GM19455 (cell line): ENCODE data around the gene TNS1.

Experiments
- ATAC-seq: cut with Tn5 transposase; IDR thresholded peaks from one replicate; pipeline ENCODE4 v1.9.1; 2021; ENCODE audit not compliant: unreplicated experiment

Gene TNS1

DNA sequence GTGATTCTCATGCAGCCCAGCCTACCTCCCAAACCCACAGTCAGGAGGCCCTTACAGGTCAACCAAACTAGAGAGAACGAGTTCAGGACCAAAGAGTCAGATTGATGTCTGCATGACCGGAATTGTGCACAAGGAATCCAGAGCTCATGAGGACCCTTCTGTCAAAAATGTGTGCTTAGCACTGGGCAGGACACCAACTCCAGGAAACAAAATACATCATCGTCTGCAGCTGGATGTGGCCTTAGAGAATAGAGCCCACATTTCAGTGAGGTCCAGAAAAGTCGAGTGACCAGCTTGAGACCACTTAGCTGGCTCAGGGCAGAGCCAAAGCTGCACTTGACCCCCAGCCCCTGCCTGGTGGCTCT, 3.2 kb downstream of the TNS1 start:
- no peak for ATAC-seq

DNA sequence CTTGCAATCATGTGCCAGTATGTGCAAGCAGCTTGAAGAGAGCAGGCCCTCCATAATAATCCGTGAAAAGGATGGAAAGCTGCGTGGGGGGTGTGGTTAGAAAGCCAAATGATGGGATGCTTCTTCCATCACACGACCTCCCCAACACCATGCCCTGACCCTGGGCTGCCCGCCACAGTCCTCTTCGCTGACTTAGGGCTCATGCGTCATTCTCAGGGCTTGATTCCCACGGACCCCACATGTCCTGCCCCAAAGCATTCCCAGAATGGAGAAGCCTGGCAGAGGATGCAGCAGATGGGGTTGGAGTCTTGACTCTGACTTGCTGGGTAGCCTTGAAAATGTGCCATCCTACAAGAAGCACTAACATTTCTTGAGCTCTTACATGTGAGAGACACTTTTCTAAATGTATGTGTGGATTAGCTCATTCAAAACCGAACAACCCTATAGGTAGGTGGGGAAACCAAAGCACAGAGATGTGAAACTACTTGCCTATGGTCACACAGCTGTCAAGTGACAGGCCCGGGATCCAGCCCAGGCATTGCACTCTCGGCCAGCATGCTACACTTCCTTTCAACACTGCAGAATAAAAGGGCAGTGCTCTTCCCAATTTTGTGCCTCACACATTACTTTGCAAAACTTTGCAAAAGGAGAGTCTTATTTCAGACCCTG, 3.7 kb downstream of the TNS1 start:
- ATAC-seq = no peak

DNA sequence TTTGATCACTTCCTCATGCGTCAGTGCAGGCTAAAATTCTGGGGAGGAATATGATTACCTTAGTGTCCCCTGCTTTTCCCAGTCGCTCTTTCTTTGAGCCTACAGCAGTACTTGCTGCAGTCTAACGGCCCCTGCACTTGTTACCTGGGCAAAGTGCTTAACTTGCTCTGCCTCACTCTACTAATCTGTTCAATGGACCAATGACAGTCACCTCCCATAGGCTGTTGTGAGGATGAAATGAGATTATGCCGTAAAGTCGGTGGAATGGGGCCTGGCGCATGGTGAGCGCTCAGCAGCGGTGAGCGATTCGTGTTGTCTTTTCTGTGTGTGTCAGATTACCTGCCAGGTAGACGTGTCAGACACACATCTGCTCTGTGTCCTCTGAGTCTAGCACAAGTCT, 5.3 kb downstream of the TNS1 start:
- no peak for ATAC-seq

DNA sequence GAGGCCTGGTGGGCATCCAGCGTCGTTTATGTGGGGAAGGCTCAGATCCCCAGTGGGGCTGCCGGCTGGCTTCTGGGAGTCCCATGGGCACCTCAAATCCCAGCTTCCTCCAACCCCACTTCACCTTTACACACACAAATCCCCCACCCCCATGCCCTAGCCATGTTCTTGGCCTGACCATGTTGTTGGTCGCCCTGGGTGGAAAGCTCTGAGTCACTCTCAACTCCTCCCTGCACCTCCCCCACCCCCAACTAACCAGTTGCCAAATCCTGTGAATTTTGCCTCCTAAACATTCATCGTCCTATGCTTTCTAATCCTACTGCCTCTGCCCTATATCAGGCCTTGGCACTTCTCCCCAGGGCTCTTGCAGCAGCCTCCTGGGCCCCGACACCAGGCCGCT, 6.4 kb downstream of the TNS1 start:
- no peak for ATAC-seq

DNA sequence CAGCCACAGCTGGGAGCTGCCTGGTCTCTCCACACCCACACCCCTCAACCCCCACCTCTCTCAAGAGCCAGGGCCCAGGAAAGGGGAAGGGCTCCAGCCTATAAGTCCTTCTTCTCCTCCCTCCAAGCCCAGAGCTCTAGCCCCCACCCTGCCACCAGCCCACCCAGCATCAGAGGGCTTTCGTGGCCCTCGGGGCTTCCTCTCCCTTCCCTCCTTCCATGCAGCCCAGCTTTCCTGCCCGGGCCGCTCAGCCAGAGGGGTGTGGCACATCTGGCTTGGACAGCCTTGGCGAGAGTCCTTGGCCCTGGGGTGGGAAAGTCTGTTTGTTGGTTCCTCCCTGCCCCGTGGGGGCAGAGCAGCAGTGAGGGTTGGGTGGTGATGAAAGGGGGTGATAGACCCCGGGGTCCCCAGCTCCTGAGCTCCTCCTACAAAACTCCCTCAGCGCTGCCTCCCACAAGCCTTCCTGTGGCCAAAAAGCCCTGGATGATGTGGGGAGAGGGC, 7.0 kb downstream of the TNS1 start:
- ATAC-seq = no peak

DNA sequence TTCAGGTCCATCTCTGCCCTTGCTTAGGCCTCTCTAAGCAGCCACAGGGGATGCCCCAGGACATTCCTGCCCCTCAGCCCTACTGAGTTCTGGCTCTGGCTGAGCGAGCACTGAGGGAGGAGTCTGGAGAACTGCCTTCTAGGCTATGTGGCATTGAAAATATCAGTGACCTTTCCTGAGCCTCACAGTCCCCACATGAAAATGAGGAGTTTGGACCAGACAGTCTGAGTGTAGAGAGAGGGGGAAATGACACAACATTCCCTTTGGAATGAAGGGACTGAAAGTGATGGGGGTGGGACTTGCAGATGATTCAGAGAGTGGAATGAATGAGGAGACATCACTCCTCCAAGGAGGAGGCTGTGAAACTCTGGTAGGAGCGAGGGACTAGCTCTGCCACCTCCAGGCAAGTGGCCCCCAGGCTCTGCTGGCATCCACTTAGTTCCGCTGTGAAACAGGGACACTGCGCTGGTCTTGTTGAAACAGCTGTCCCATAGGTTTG, 8.0 kb downstream of the TNS1 start:
- ATAC-seq = no peak

DNA sequence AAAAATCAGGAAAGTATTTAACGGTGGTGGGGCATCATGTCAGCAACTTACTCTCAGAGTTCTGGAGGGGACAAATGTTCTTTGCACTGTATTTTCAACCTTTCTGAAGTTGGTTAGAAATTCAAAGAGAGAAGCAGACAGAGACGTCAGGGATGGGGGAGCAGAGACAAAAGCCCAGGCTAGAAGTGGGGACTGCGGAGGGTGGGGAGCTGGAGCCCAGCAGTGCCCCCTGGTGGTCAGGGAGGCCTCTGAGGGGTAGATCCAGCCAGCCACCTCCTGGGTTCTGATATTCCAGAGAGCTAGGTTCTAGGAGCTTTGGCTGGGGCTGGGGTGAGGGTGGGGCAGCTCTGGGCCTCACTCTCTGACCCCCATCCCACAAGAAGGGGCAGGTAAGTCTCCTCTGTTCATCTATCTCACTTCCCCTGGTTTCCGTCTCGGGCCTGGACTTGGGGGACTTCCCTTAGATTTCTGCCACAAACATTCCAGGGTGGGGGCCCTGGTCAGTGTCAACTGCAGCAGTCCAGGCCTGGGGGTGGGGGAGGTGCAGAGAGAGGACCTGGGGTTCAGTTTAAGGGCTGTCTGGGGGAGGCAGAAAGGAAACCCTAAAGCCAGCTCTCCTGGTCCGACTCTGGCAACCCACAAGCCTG, 8.9 kb downstream of the TNS1 start:
- no peak for ATAC-seq

DNA sequence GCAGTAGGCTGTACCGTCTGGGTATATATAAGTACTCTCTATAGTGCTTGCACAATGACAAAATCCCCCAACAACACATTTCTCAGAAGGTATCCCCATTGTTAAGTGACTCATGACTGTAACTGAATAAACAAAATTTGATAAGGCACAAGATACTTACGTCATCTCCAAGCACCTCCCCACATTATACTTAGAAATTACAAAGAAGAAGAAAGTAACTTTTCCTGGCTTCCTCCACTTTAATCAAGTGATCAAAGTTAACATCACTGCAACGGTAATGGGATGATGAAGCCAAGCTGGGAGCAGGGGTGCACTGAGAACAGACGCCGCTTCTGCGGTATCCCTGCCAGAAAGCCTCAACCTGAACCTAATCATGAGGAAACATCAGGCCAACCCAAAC, 9.7 kb downstream of the TNS1 start:
- no peak for ATAC-seq

DNA sequence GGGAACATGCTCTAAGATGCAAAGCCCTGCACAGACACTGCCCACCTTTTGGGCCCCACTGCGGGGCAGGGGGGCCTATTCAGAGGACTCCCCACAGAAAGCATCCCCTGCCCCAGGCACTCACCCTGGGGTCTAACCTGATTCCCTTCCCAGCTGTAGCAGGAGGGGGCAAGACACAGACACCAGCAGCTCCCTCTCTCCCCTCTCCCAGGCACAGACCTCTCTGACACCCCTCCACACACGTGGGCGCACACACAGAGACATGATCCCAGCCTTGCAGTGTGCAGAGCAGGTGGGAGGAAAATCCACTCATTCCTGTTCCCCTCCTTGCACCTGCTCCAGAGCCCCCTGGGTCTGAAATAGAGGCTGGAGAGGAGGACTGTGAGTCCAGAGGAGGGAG, 10.7 kb downstream of the TNS1 start:
- no peak for ATAC-seq

DNA sequence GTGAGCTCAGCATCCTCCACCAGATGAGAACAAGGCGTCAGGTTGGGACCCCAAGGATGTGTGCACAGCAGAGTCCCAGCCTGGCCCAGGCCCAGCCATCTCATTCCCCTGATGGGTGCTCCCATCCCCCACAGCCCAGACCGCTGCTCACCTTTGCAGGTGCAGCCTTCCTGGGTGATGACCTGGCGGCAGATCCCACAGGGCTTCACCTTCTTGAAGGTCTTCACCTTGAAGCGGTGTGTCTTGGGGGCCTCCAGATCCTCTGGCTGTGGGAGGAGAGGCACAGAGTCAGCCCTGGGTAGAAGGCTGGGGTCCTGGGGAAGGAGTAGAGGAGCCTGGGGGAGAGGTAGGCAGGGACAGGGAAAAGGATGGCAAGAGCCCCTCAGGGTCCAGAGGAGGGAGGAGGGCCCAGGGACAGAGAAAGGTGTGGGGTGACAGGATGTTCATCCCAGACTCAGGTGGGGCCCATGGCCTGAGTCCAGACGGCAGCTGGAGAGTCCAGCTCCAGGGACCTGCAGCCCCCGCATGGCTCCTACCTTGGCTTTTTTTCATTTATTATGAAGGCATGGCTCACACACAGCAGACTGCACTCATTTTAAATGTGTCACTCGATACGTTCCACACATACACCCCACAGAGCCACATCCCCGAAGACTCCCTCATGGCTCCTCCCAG, 11.9 kb downstream of the TNS1 start:
- ATAC-seq = no peak

DNA sequence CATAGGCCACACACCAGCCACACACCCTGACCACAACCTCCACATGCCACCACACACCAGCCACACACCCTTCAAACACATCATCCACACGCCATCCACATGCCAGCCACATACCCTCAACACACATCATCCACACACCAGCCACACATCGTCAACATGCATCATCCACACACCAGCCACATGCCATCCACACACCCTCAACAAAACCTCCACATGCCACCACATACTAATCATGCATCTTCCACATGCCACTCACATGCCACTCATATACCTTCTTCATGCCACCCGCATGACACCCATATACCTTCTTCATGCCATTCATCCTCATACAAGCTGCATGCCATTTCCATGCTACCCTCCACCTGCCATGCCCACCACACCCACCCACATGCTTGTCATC, 12.4 kb downstream of the TNS1 start:
- no peak for ATAC-seq

DNA sequence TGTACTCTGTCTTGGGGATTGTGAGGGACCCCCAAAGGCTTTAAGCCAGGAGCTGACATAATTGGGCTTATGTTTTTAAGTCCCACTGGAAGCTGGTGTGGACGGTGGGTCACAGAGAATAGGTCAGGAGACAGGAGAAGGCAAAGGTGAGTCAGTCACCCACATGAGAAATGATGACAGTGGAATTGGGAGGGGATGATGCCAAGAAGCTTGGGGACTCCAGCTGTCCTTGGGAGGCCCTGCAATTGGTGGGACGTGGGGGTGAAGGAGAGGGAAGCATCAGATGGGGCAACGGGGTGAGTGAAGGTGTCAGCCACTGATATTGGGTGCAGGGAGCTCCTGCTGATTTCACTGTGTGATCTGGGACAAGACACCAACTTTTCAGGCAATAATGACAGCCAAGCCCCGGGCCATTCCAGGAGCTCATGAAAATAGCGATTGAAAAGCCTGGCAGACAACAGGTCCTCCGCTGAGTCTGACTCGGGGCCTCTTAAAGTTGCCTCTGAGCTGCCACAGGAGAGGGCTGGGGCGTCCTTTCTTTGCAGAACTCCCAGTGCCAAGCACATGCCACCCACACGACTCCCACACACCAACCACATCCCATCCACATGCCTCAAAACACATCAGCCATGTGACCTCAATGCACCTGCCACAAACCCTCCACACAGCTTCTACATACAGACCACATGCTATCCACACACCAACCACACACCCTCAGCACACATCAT, 13.4 kb downstream of the TNS1 start:
- no peak for ATAC-seq

DNA sequence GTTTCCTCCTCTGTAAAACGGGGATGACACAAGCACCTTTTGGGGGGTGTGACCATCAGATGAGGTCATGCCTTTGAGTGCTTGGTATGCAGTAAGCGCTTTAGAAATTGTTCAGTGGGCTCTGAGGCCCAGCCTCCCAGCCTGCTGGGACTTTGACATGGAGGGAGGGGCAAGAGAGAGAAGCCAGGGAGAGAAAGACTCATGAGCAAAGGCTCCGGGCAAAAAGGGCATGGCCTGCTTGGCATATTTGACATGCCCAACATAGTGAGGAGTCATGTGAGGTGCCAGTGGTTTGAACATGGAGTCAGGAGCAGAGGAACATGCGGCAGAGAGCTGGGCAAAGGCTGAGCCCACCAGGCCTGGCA, 14.0 kb downstream of the TNS1 start:
- ATAC-seq = no peak

DNA sequence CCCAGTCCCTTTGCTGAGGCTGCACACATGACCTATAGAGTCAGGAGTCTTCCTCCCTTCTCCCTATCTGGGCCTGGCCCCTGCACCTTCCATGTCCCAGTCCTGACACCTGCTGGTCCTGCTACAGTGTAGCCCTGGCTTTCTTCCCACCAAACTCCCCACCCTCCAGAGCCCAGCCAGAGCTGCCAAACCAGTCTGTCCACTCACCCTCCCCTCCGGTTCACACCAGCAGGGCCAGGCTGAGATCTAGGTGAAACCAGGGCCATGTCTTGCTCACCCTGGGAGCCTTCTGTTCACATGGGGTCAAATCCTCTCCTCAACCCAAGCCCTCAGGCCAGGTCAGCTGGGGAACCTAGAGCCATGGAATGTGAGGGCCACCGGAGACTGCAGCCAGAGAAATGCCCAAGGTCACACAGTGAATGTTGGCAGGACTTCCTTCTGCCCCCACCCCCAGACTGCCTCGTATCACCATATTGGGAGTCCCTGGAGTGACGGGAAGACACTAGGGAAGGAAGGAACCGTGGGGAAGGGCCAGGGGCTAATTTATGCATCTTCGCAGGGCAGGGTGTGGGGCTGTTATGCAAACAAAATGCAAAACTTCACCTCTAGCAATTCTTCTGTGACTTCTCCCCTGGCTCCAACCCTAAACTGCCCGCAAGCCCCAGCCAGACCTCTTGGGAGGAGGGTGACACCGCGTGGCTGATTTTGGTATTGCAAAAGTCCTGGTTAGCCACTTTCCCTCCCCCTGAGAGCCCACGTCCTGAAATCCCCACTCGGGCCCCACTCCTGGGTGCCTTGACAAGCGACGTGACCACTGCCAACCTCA, 14.6 kb downstream of the TNS1 start:
- ATAC-seq = no peak

DNA sequence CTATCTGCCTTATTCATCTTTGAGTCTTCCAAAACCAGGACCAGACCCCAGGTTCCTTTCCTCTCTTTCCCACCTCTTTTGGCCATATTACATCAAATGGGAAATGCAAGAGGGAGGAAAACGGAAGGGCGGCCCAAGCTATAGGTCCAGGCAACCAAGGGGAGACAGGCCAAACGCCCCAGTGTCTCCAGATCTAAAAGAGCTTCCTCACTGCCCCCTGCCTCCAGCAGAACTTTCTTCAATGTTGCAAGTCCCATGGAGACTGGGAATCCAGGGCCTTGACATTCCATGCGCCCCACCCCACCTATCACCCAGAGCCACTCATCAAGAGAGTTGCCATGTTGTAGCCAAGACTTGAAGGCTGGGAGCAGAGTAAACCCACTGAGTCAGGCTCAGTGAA, 15.4 kb downstream of the TNS1 start:
- no peak for ATAC-seq

DNA sequence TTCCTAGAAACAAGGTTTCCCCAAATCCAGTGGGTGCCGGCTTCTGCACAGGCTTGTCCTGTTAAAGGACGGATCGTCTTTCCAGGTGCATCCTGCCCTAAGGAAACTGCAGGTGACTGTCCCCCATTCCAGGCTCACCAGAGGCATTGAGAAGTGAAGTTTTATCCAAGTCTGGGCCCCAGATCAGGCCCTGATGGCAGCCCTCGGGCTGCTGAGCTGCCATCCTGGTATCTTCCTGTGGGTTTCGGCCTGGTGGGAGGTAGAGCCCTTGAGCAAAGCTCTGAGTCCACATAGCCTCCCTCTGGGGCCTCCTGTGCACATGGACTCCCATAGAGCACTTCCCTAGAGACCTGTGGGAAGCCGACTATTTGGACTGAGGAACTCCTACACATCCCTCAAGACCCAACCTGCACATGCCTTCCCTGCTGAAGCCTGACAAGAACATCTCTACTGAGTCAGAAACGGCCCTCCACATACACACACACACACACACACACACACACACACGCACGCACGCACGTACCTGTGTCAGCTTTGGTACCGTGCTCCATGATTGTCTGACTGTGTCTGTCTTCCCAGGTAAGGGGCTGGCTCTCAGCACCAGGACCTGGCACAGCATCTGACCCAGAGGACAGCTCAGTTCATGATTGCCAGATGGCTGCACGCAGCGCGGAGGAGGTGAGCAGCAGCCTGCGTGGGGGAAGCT, 16.4 kb downstream of the TNS1 start:
- no peak for ATAC-seq

DNA sequence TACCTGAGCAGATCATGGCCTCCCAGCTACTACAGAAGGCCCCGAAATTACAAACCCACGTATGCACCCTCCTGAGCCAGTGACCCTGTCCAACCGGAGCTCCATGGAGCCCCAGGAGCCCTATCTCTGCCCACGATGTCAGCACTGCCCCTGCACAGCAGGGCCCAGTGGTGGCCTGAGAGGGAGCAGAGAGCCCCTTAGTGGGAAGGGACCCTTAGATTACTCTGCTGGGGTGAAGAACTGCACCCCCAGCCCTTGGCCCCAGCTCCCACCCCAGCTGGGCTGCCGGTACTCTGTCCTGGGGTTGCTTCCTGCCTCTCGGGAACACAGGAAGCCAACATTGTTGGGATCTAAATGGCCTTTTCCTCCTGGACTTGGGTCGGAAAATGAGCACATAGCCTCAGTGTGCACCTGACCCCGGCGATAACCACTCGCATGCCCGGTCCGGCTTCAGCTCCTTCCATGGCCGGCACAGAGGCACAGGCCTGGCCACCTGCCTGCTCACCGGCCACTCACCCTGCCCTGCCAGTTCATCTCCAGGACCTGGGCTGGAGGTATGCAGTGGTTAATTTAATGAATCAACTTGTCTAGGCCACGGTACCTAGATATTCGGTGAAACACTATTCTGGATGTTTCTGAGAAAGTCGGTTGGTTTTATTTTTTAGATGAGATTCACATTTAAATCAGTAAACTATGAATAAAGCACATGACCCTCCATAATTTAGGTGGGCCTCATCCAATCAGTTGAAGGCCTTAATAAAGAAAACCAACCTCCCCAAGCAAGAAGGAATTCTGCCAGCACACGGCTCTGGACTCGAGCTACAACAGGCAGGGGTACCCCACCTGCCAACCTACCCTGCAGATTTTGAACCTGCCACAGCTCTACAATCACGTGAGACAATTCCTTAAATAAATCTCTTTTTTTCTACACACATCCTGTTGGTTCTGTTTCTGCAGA, 19.2 kb downstream of the TNS1 start:
- ATAC-seq = no peak

DNA sequence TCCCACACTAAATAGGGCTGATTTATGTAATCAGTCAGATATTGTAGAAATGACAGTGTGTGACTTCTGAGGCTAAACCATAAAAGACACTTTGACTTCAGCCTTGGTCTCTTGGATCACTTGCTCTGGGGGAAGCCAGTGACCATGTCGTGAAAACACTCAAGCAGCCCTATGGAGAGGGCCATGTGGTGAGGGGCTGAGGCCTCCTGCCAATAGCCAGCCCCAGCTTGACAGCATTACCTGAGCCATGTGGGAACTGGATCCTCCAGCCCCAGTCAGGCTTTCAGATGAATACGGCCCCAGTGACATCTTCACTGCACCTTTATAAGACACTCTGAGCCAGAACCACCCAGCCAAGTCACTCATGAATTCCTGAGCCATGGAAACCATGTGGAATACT, 20.8 kb downstream of the TNS1 start:
- no peak for ATAC-seq

DNA sequence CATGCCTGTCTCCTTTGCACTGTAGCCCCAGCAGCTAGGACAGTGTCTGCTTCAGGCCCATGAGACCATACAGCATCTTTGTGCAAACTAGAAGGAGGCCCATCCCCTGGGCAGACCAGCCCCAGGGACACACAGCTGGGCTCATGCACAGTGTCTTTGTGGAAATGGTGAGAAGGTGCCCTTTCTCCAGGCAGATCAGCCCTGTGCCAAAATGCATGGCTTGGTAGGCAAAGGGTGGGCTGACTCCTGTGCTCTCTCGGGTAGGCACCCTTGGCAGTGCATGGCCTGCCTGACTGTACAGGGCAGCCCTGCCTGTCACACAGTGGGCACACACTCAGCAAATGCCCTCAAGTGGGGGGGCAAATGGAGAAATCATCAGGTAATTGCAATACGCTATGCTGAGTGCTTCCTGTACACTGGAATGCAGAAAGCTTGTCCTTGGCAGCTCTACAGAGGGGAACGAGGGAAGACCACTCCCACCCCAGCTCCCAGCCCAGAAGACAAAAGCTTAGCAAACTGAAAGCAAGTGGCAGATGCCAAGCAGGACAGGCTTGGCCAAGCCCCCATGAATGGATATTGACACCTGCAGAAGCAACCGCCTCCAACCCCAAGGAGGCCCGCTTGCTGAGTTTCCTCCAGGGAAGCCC, 21.6 kb downstream of the TNS1 start:
- ATAC-seq = no peak
